Esophagus squamous epithelium (tissue), 4 donors: Measurements from ENCODE around the gene C21orf58.

ENCODE experiments used
- POLR2A ChIP-seq, 4 donors: fragments of 450-650 bp; IDR thresholded peaks; one replicate each; pipeline ENCODE4 v1.6.1; 2017; ENCODE audit warnings: antibody characterized with exemption in 4 of 4, mild to moderate bottlenecking in 4 of 4, moderate library complexity in 3 of 4
- TF ChIP-seq, protein P1 (sequence below), 6 experiments: fragments of 450-650 bp in 4 of 6; fragments of 200-600 bp in 2 of 6; sonication (generic) in 2 of 6; IDR thresholded peaks; one replicate each; pipeline ENCODE4 v1.5.1; 2016 to 2019; ENCODE audit warnings: antibody characterized with exemption in 6 of 6, mild to moderate bottlenecking in 4 of 6, moderate library complexity in 4 of 6

DNA sequence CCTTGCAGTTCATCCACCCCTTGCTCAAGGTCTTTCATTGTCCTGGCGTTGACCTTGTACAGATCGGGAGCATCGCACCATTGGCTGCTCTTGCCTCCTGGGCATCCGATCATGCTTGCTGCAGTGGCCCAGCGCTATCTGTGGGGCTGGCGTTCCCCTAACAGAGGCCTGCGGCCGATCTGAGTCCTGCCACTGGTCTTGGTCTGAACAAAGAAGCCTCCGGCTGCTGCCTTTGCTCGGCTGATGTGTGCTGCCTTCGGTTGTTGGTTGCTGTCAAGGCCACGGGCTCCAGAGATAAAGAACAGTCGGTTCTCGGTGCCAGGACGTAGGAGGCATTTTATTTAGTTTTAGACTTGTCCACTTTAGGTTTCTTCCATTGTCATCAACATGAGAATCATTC, 39.3 kb upstream of the C21orf58 start:
- TF ChIP-seq, protein P1, sequence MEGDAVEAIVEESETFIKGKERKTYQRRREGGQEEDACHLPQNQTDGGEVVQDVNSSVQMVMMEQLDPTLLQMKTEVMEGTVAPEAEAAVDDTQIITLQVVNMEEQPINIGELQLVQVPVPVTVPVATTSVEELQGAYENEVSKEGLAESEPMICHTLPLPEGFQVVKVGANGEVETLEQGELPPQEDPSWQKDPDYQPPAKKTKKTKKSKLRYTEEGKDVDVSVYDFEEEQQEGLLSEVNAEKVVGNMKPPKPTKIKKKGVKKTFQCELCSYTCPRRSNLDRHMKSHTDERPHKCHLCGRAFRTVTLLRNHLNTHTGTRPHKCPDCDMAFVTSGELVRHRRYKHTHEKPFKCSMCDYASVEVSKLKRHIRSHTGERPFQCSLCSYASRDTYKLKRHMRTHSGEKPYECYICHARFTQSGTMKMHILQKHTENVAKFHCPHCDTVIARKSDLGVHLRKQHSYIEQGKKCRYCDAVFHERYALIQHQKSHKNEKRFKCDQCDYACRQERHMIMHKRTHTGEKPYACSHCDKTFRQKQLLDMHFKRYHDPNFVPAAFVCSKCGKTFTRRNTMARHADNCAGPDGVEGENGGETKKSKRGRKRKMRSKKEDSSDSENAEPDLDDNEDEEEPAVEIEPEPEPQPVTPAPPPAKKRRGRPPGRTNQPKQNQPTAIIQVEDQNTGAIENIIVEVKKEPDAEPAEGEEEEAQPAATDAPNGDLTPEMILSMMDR (IDR thresholded peaks at IDR 0.05): no peak
- TF ChIP-seq POLR2A (IDR thresholded peaks at IDR 0.05): no peak
